ENCODE measurements around the gene MMD.
"Not testable (repeated sequence)": the region's sequence is repeated elsewhere in the genome, so short reads cannot be mapped to it uniquely, and the experiment has no call there.

MMD gene

DNA sequence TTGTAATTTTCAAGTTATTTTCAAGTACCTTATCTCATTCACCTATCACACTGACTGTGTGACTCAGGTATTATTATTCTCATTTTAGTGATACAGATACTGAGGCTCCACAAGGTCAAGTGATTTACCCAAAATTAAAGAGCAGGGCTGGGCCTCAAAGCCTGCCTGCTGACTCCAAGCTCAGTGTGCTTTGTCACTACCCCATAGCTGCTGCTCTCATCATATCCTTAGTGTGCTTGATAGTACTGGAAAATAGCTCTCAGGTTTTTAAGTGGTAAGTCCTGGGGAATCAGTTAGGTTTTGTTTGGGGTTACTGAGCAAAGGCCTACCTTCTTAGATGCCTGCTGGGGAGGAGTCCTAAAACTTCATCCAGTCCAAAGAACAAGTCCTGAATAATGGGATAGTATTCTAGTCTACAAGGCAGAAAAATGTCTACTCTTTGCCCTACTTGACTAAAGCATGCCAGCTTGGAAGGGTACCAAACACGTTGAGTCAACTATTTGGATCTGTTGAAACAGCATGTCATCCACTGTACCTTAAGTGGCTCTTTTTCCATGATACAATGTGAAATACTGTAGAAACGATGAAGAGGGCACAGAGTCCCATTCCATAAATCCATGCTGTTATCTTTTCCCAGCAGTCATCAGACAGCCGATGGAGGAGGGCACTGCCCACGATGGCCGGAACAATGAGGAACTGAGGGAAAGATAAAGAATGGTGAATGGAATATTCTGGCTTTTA is 10.7 kb downstream of the MMD start:
- TF ChIP-seq, protein P1, sequence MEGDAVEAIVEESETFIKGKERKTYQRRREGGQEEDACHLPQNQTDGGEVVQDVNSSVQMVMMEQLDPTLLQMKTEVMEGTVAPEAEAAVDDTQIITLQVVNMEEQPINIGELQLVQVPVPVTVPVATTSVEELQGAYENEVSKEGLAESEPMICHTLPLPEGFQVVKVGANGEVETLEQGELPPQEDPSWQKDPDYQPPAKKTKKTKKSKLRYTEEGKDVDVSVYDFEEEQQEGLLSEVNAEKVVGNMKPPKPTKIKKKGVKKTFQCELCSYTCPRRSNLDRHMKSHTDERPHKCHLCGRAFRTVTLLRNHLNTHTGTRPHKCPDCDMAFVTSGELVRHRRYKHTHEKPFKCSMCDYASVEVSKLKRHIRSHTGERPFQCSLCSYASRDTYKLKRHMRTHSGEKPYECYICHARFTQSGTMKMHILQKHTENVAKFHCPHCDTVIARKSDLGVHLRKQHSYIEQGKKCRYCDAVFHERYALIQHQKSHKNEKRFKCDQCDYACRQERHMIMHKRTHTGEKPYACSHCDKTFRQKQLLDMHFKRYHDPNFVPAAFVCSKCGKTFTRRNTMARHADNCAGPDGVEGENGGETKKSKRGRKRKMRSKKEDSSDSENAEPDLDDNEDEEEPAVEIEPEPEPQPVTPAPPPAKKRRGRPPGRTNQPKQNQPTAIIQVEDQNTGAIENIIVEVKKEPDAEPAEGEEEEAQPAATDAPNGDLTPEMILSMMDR (IDR thresholded peaks at IDR 0.05; ENCODE audit: low read depth, low read length), result no peak
- no peak for DNase-seq (ENCODE audit: extremely low read depth, low read depth)

DNA sequence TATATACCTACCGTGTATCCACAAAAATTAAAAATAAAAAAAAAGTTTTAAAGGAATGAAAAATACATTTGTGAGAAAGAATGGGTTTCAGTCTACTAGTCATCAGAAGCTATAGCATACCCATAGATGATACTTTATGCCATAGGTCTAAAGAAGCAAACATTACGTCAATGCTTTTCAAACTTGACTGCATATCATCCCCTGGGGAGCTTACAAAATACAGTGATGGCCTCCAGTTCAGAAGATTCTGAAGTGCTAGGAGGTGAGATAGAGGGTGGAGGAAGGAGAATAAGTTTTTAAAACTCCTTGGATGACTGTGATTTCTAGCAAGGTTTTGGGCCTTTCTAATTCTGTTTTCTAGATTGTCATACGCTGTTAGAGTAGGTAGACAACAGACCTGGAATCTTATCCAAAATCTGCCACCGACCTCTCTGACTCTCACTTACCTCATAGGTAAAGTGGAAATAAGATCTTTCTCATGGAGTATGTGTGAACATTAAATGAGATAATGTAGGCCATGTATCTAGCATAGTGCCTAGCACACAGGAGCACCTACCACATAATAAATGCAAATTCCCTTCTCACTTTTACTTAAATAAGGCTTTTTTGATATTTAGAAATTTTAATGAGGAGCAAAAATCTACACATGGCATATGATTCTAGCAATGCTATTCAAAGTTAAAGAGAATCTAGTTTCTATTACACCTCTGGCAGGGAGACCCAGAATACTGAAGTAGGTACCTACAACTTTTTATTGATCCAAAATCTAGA is 12.4 kb downstream of the MMD start:
- TF ChIP-seq, protein P1 (IDR thresholded peaks at IDR 0.05; ENCODE audit: low read depth, low read length), result no peak
- DNase-seq (ENCODE audit: extremely low read depth, low read depth), result no peak

DNA sequence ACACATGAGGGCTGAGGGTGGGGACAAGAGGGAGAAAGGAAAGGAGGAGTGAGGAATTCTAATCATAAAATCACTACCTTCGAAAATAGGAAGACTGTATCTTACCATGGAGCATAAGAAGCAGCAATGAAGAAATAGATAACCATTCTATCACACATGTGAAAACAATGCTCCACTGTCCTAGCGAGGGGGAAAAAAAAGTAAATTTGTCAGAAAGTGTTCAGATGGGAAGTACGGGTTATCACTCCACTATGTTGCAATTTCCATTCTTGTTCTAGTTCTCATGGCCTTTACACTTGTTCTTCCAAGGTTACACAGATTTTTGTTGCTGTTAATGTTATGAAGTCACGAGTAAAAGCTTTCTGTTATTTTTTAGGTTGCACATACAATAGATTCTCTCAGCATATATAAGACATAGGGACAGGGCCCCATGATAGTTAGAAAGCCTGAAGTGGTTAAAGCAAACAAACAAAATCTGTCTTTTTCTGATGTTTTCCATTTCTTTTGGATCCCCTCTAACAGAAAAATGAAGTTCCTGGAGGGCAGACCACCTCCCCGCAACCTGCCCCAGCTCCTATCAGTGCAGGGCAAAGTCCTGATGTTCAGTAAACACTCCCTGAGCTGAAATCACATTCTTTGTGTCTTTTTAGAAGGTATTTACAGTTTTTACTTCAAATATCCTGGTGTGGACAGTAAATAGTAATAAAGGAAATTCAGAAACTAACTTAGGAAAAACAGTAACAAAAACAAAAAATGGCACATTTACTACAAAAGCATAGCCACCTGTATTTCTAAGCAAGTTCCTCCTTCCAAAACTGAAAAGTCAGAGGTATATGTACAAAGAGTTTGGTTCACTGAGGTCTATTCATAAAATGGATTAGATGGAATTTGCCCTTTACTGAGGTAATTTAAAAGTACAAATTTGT is 13.7 kb downstream of the MMD start:
- DNase-seq (ENCODE audit: extremely low read depth, low read depth), result no peak
- TF ChIP-seq, protein P1 (IDR thresholded peaks at IDR 0.05; ENCODE audit: low read depth, low read length), result no peak

DNA sequence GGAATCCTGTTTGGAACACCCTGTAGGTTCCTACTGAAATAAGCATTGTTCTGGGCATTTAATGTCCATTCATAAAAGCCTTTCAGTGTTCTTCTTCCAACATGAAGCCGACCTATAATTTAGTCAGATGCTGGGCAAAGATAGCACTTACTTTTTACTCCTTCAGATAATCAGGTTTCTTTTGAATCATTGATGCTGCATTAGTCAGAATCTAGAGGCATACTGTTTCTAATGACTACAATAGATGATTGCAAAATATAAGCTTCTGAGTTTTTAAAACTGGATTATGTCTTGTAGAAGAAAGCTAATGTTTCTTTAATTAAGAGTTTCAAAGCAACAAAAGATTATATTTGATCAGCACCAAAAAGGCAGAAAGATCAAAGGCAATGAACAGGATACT is 16.0 kb downstream of the MMD start:
- DNase-seq (ENCODE audit: extremely low read depth, low read depth), result no peak
- TF ChIP-seq, protein P1 (IDR thresholded peaks at IDR 0.05; ENCODE audit: low read depth, low read length), result no peak

DNA sequence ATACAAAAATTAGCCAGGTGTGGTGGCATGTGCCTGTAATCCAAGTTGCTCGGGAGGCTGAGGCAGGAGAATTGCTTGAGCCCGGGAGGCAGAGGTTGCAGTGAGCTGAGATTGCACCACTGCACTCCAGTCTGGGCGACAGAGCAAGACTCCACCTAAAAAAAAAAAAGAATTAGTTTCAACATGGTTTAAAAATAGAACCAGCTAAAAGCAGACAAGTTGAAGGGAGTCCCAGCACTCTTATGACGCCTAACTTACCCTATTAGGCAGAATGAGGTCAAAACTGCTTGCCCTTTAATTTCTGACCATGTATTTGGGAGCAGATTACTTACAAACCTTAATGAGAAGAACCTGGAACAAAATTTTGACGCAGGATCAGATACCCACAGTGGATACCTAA is 17.4 kb downstream of the MMD start:
- DNase-seq (ENCODE audit: extremely low read depth, low read depth), result not testable (repeated sequence)

DNA sequence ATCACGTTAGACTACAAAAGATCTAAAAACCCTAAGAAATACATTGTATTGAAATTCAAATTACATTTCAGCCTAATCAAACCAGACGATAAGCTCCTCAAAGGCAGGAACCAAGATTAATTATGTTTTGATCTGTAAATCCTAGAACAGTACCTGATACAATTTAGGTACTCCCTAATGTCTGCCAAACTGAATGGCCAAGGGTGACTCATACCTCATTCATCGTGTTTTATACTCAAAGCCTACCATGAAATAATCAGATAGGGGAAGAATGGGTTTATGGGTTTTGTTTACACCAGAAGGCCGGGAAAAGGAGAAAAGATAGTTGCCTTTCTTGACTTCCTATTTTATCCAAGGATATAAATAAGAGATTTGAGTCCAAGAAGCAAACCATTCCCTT is 19.3 kb downstream of the MMD start:
- no peak for DNase-seq (ENCODE audit: extremely low read depth, low read depth)
- TF ChIP-seq, protein P1 (IDR thresholded peaks at IDR 0.05; ENCODE audit: low read depth, low read length), result no peak

DNA sequence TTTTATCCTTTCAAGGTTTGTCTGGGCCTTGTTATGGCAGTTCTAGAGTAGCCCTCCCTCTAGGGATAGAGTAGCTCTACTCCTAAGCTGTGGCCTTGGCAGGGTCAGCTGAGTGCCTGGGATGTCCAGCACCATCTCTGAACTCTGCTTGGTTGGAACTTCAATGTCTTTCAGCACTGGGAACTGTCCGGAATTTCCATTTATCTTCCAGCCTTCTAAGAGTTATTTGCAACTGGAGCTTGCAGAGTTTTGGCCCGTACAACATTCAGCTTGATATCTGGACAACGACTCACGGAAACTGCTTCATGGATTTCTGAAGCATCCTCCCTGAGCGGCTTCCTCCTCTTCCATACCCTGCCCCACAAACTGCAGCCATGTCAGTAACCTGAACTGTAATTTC is 22.9 kb downstream of the MMD start:
- TF ChIP-seq, protein P1 (IDR thresholded peaks at IDR 0.05; ENCODE audit: low read depth, low read length), result no peak
- no peak for DNase-seq (ENCODE audit: extremely low read depth, low read depth)

All from AG09319 (cell line).